Measurements from ENCODE around the gene NEK4. TPM values are rescaled to one million over a fixed set of nuclear protein-coding genes. Genes with fewer than 3 reads are reported as not detected.

Gene NEK4
- total RNA-seq, 8 experiments from 2014 or later, result 8.0 to 32.5 (median 20.7) TPM

DNA sequence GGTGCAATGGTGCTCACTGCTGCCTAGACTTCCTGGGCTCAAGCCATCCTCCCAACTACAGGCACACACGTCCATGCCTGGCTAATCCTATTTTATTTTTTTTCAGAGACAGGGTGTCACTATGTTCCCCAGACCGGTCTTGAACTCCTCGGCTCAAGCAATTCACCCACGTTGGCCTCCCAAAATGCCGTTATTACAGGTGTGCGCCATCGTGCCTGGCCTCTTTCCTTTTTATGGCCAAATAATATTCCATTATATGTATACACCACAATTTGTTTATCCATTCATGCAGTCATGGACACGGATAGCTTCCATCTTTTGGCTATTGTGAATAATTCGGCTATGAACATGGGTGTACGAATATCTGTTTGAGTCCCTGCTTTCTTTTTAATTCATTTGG lies 962 bp upstream of the NEK4 start:
- no peak for ATAC-seq (replicated peaks in 6 of 8)
- Histone ChIP-seq H3K4me3 (peak overlapping the region in 1 of 5 donors; percentile 90), H3K27ac (no peak overlapping the region), H3K4me1 (replicated peaks in 1 of 2) (peaks cover 4 to 11% of the 10 kb centered on the region in 2 donors)
- in situ Hi-C loops (cut with MboI; ENCODE audit: low pct_unique_long_range_greater_than_20kb in 2 of 9, low sequenced_read_pairs in 9 of 9, unreplicated experiment in 9 of 9), result no loop called here
- 43 to 100% (median 96%) methylated on average over 1 to 10 of the region's 10 CpGs; no CpG with 5 or more reads in 1 of the 10 experiments for WGBS, 10 experiments

DNA sequence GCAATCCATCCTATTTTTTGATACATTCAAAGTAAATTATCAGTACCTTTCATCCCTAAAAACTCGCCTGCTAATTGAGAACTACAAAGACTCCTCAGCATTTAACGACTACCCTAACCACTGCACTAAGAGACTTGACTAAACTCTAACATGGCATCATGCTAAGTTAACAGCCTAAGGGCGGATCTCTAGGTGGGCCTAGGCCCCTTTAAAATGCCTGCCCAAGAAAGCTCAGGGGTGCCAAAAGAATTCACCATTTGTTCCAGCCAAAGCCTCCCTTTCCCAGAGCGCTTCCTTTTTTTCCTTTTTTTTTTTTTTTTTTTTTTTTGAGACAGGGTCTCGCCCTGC lies 568 bp upstream of the NEK4 start:
- in situ Hi-C loops (cut with MboI; ENCODE audit: low pct_unique_long_range_greater_than_20kb in 2 of 9, low sequenced_read_pairs in 9 of 9, unreplicated experiment in 9 of 9), result no loop called here
- Histone ChIP-seq H3K4me3 (peak overlapping the region; percentile 75 to 98 (median 90)), H3K27ac (peak overlapping the region; percentile 26 to 72), H3K4me1 (replicated peaks in 1 of 2) (peaks cover 4 to 11% of the 10 kb centered on the region in 2 donors)
- ATAC-seq (replicated peaks in 6 of 8), result peak in 6 of 8 experiments; percentile 5 to 15 (median 11)
- WGBS, 10 experiments, result 0 to 100% (median 32%) methylated on average over 1 to 4 of the region's 5 CpGs

DNA sequence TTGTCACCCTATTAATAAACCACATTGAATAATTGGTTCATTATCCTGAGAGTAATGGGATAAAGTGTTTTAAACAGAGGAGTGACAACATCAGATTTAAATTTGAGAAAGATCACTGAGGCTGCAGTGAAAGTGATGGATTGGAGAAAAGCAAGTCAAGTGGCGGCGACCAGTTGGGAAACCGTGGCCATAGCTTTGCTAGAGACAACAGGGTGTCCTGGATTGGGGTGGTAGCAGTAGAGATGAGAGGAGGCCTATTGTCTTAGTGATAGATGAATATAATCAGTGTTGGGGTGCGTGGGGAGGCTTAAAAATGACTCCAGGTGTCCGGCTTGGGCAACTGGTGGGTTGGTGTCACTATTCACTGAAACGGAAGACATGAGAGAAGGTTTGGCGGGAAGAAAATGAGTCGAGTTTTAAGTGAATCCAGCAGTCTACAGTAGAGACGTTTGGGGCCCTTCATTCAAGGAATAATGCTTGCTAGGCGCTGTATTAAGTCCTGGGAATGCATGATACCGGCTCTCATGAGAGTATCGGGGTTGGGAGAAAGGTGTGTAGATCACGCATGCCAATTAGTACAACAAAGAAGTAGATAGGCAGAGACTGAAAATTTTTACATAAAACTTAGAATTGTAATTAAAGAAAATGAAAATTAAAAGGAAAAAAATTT lies 819 bp downstream of the NEK4 start:
- whole genome bisulfite sequencing, 10 experiments, result 0 to 21% (median 8%) methylated on average over 3 to 13 of the region's 13 CpGs
- Histone ChIP-seq H3K27ac (no peak overlapping the region), H3K4me3 (peak overlapping the region; percentile 75 to 98 (median 90)), H3K4me1 (replicated peaks in 1 of 2) (peaks cover 4 to 11% of the 10 kb centered on the region in 2 donors)
- no peak for ATAC-seq (replicated peaks in 6 of 8)
- in situ Hi-C loops (cut with MboI; ENCODE audit: low pct_unique_long_range_greater_than_20kb in 2 of 9, low sequenced_read_pairs in 9 of 9, unreplicated experiment in 9 of 9), result no loop called here

DNA sequence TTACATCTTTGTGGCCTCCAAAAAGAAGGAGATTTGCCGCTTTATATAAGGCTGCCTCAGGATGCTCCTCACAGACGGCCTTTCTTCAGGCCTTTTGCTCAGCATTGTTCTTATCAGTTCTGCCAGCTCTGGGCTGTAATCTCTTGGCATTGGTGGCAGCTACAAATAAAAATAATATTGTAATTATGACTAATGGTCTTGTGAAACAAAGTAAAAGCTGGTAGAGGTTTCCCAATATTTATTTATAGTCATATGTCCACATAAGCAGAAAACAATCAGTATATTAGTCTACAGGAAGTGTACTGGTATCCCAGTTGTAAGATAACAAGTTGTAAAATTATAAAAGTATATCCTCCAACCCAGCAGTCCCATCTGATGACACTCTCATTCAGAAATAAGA lies 7.3 kb downstream of the NEK4 start:
- H3K4me3 ChIP-seq, result no peak overlapping the region
- ATAC-seq (replicated peaks in 6 of 8), result no peak
- 94 to 100% (median 100%) methylated on average over 1 to 2 of the region's 2 CpGs; no CpG with 5 or more reads in 3 of the 10 experiments for WGBS, 10 experiments
- in situ Hi-C loops (cut with MboI; ENCODE audit: low pct_unique_long_range_greater_than_20kb in 2 of 9, low sequenced_read_pairs in 9 of 9, unreplicated experiment in 9 of 9), result no loop called here
- no peaks in the 10 kb centered on the region for H3K4me1 ChIP-seq (replicated peaks in 1 of 2)
- H3K27ac ChIP-seq, result no peak overlapping the region

DNA sequence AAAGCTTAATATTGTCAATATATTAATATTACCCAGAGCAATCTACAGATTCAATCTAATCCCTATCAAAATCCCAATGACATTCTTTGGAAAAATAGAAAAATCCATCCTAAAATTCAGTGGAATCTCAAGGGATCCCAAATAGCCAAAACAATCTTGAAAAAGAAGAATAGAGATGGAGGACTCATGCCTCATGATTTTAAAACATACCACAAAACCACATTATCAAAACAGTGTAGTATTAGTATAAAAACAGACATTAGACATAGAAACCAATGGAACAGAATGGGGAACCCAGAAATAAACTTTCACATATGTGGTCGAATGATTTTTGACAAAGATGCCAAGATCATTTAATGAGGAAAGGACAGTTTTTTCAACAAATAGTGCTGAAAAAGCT lies 14.6 kb downstream of the NEK4 start:
- in situ Hi-C loops (cut with MboI; ENCODE audit: low pct_unique_long_range_greater_than_20kb in 2 of 9, low sequenced_read_pairs in 9 of 9, unreplicated experiment in 9 of 9), result no loop called here
- ATAC-seq (replicated peaks in 6 of 8), result no peak
- H3K27ac ChIP-seq, result no peak overlapping the region
- 57 to 100% (median 91%) methylated on average over 1 of the region's 1 CpG; no CpG with 5 or more reads in 2 of the 10 experiments for WGBS, 10 experiments
- no peak overlapping the region for H3K4me3 ChIP-seq
- no peaks in the 10 kb centered on the region for H3K4me1 ChIP-seq (replicated peaks in 1 of 2)

DNA sequence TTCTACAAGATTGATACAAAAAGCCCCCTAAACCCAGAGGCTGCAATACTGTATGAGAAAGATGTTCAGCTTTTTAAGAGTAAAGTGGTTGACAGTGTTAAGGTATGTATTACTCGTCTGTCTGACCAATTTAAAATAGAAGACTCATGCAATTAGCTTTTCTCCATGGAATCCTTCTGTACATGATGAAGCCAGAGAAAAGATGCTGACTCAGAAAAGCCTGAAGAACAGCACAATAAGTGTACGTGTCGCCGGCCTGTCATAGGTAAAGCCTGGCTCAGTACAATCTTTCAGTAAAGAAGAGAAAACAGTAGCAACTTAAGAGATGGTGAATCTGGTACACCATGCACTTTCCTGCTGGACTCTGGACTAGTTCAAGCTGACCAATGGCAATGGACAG lies 16.4 kb downstream of the NEK4 start:
- WGBS, 10 experiments, result 81 to 100% (median 91%) methylated on average over 1 to 4 of the region's 4 CpGs
- Histone ChIP-seq H3K4me1 (replicated peaks in 1 of 2) (no peaks in the 10 kb centered on the region), H3K4me3 (no peak overlapping the region), H3K27ac (no peak overlapping the region)
- in situ Hi-C loops (cut with MboI; ENCODE audit: low pct_unique_long_range_greater_than_20kb in 2 of 9, low sequenced_read_pairs in 9 of 9, unreplicated experiment in 9 of 9), result no loop called here
- no peak for ATAC-seq (replicated peaks in 6 of 8)

DNA sequence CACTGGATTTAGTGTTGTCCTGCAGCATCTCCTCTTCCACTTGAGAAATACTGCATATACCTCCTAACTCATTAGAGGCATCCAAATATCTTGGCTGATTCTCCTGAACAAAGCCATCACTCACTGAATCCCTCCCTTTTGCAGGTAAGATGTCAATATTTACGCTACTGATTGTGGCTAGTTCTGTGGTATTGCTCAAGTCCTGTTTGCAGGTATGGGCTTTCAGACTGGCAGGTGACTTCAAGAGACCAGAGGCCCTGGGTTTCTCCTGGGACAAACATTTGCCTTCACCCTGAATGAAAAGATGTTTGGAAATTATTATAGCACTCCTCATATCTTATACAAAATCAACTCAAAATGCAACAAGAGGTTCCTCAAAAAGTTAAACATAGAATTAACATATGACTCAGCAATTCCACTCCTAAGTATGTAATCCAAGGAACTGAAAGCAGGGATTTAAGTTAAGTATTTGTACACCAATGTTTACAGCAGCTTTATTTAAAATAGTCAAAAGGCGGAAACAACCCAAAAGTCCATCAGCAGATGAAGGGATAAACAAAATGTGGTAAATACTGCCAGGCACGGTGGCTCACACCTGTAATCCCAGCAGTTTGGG lies 18.6 kb downstream of the NEK4 start:
- in situ Hi-C loops (cut with MboI; ENCODE audit: low pct_unique_long_range_greater_than_20kb in 2 of 9, low sequenced_read_pairs in 9 of 9, unreplicated experiment in 9 of 9), result no loop called here
- H3K27ac ChIP-seq, result no peak overlapping the region
- peak in 3 of 8 experiments; percentile 34 to 72 (median 68) for ATAC-seq (replicated peaks in 6 of 8)
- H3K4me1 ChIP-seq (replicated peaks in 1 of 2), result no peaks in the 10 kb centered on the region
- 68 to 100% (median 93%) methylated on average over 1 to 3 of the region's 3 CpGs; no CpG with 5 or more reads in 2 of the 10 experiments for WGBS, 10 experiments
- H3K4me3 ChIP-seq, result no peak overlapping the region

DNA sequence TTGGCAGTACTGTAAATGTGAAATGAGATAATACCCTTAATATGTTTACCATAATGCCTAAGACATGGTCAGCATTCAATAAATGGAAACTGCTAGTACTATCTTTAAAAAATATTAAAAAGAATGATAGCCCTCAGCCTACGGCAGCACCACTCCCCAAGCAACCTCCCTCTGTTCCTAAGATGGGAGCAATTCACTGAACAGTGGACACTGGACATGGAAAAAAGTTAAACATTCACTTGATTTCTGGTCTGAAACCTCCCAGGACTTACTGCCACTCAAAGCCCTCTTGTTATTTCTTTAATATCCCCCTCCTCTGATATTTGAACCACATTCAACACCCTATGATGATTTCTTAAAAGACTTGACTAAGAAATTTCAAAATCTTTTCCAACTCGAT lies 27.0 kb downstream of the NEK4 start:
- WGBS, 10 experiments, result 55 to 100% (median 90%) methylated on average over 1 to 2 of the region's 2 CpGs; no CpG with 5 or more reads in 2 of the 10 experiments
- H3K4me1 ChIP-seq (replicated peaks in 1 of 2), result no peaks in the 10 kb centered on the region
- ATAC-seq (replicated peaks in 6 of 8), result no peak
- no peak overlapping the region for H3K4me3 ChIP-seq
- in situ Hi-C loops (cut with MboI; ENCODE audit: low pct_unique_long_range_greater_than_20kb in 2 of 9, low sequenced_read_pairs in 9 of 9, unreplicated experiment in 9 of 9), result no loop called here
- H3K27ac ChIP-seq, result no peak overlapping the region

DNA sequence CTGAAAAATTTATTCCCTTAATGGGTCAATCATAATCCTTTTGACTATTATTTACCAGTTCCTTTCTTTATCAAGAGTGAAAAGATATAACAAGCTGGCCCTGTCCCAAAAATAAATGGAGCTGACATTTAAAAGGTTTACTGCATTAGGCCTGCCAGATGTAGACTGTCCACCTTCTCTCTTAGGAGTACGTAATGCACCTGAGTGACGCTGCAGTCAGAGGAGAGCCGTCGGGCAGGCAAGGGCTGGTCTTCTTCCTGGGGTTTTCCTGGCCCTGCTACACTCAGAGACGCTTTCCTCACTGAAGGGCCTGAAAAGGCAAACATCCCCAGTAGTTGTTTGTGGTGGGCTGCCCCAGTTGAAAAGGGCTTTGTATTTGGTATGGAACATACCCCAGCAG lies 27.6 kb downstream of the NEK4 start:
- in situ Hi-C loops (cut with MboI; ENCODE audit: low pct_unique_long_range_greater_than_20kb in 2 of 9, low sequenced_read_pairs in 9 of 9, unreplicated experiment in 9 of 9), result no loop called here
- Histone ChIP-seq H3K4me1 (replicated peaks in 1 of 2) (no peaks in the 10 kb centered on the region), H3K27ac (no peak overlapping the region), H3K4me3 (no peak overlapping the region)
- WGBS, 10 experiments, result 83 to 100% (median 98%) methylated on average over 1 to 4 of the region's 5 CpGs; no CpG with 5 or more reads in 6 of the 10 experiments
- ATAC-seq (replicated peaks in 6 of 8), result no peak

DNA sequence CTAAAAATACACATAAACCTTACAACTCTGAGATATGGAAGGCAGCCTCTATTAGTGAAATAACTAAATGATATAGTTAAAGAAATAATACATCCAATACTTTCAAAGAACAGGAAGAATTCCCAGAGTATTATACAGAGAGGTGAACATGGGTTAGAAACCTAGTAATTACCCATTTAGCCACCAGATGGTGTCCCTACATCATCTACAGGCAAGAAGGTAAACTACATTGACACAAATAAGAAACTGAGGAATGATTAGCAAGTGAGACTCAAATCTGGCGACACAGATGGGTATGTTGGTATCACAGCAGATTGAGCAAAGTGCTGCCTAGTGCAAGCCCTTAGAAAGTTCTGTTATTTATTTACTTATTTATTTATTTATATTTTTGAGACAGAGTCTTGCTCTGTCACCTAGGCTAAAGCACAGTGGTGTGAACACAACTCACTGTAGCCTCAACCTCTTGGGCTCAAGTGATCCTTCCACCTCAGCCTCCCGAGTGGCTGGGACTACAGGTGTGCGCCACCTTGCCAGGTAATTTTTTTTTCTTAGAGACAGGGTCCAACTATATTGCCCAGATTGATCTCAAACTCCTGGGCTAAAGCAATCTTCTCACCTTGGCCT lies 28.2 kb downstream of the NEK4 start:
- no peak overlapping the region for H3K4me3 ChIP-seq
- 20 to 100% (median 94%) methylated on average over 1 to 3 of the region's 3 CpGs; no CpG with 5 or more reads in 4 of the 10 experiments for WGBS, 10 experiments
- in situ Hi-C loops (cut with MboI; ENCODE audit: low pct_unique_long_range_greater_than_20kb in 2 of 9, low sequenced_read_pairs in 9 of 9, unreplicated experiment in 9 of 9), result no loop called here
- peak in 3 of 8 experiments; percentile 50 to 67 (median 60) for ATAC-seq (replicated peaks in 6 of 8)
- no peaks in the 10 kb centered on the region for H3K4me1 ChIP-seq (replicated peaks in 1 of 2)
- no peak overlapping the region for H3K27ac ChIP-seq

DNA sequence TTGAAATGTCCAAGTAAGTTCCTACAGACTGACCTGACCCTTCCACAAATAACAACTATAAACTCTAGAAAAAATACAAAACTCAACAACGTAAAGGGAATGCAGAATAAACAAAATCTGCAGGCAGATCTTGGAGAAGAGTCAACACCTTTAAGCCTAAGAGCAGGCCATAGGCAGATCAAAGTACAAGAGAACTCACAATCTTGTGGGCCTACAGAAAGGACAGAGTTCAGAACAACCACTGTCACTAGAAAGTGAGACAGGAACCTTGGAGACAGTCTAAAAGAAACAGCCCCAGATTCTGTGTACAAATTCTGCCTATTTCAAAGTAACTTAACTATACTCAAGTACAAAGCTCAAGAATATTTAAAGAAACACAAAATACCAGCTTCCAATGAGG lies 31.0 kb downstream of the NEK4 start:
- in situ Hi-C loops (cut with MboI; ENCODE audit: low pct_unique_long_range_greater_than_20kb in 2 of 9, low sequenced_read_pairs in 9 of 9, unreplicated experiment in 9 of 9), result no loop called here
- H3K4me3 ChIP-seq, result no peak overlapping the region
- no peaks in the 10 kb centered on the region for H3K4me1 ChIP-seq (replicated peaks in 1 of 2)
- 50 to 100% (median 95%) methylated on average over 1 of the region's 1 CpG for WGBS, 10 experiments
- no peak overlapping the region for H3K27ac ChIP-seq
- no peak for ATAC-seq (replicated peaks in 6 of 8)

DNA sequence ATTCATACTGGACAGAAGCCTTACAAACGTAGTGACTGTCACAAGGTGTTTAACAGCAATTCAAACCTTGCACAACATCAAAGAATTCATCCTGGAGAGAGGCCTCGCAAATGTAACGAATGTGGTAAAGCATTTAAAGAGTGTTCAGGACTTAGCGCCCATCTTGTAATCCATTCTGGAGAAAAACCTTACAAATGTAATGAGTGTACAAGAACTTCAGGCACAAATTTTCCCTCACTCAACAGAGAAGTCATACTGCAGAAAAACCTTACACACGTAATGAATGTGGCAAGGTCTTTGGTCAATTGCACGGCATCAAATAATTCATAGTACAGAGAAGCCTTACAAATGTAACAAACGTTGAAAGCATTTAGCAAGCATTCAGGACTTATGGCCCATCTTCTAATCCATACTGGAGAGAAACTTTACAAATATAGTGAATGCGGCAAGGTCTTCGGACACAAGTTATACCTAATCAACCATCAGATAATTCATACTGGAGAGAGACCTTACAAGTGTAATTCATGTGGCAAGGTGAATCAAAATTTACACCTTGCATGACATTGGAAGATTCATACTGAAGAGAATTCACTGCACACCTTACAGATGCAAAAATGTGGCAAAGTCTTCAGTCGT lies 37.4 kb downstream of the NEK4 start:
- Histone ChIP-seq H3K27ac (no peak overlapping the region), H3K4me1 (replicated peaks in 1 of 2) (no peaks in the 10 kb centered on the region), H3K4me3 (no peak overlapping the region)
- no peak for ATAC-seq (replicated peaks in 6 of 8)
- 83 to 100% (median 92%) methylated on average over 4 to 10 of the region's 10 CpGs for WGBS, 10 experiments
- in situ Hi-C loops (cut with MboI; ENCODE audit: low pct_unique_long_range_greater_than_20kb in 2 of 9, low sequenced_read_pairs in 9 of 9, unreplicated experiment in 9 of 9), result no loop called here

DNA sequence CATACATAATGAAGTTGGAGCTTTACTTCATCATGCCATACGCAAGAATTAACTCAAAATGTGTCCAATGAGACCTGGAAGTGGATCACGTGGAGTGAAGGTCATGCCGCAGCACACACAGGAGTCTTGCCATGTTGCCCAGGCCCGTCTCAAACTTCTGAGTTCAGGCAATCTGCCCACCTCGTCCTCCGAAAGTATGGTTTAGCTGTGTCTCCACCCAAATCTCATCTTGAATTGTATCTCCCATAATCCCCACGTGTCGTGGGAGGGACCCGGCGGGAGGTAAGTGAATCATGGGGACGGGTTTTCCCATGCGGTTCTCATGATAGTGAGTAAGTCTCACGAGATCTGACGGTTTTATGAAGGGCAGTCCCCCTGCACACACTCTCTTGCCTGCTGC lies 39.1 kb downstream of the NEK4 start:
- no peak for ATAC-seq (replicated peaks in 6 of 8)
- no peak overlapping the region for H3K27ac ChIP-seq
- H3K4me1 ChIP-seq (replicated peaks in 1 of 2), result no peaks in the 10 kb centered on the region
- WGBS, 10 experiments, result 62 to 100% (median 83%) methylated on average over 2 to 8 of the region's 14 CpGs; no CpG with 5 or more reads in 2 of the 10 experiments
- in situ Hi-C loops (cut with MboI; ENCODE audit: low pct_unique_long_range_greater_than_20kb in 2 of 9, low sequenced_read_pairs in 9 of 9, unreplicated experiment in 9 of 9), result no loop called here
- H3K4me3 ChIP-seq, result no peak overlapping the region

Data from motor neuron (in vitro differentiated cells).